ENCODE data around the gene KLF6. TPM values are rescaled to one million over a fixed set of nuclear protein-coding genes. Genes with fewer than 3 reads are reported as not detected.

Gene KLF6
- polyA plus RNA-seq, 1 of the 3 experiments (the other 2 are of a cell fraction), result 148 TPM

DNA sequence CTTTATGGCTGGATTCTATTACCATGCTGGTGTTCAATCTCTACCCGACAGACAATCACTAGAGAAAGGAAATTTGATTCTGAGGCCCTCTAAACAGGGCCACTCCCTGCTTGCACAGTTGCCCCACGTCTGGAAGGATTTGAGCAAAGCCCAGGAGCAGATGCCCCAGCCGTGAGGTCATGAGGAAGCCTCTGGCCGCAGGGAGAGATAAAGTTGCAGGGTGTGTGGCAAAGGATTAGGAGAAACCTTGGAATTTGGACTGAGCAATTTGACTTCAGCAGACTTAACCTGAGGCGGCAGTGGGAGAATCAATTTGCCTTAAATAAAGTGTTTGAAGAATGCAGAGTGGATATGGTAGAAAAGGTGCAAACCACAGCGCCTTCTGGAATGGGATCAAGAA is 40.2 kb upstream of the KLF6 start:
- H3K27ac ChIP-seq (ENCODE audit: low read depth in 2 of 2, low read length in 1 of 2), result peak overlapping the region in 1 of 2 experiments; percentile 30; a peak in 2 of 4 replicates
- DNase-seq, result no peak
- H3K9me2 ChIP-seq, result no peaks in the 10 kb centered on the region
- peaks cover 5% of the 10 kb centered on the region for H3F3A ChIP-seq (replicated peaks; ENCODE audit: insufficient read depth)
- H4K20me1 ChIP-seq (ENCODE audit: insufficient read depth), result no peaks in the 10 kb centered on the region
- no peaks in the 10 kb centered on the region for H3K9me3 ChIP-seq
- ChIA-PET POLR2A (no interaction called here), CTCF (no interaction called here)
- H3K4me1 ChIP-seq (ENCODE audit: control insufficient read depth in 1 of 2, insufficient read depth in 2 of 2, low read depth in 1 of 2, low read length in 1 of 2), result peaks cover 2 to 4% of the 10 kb centered on the region in 2 experiments; a peak in 2 of 4 replicates
- H3K79me2 ChIP-seq (ENCODE audit: insufficient read depth), result no peaks in the 10 kb centered on the region
- H3K4me3 ChIP-seq (ENCODE audit: low read depth in 2 of 2, low read length in 1 of 2), result no peak overlapping the region
- no peak overlapping the region for H3K4me2 ChIP-seq
- WGBS (ENCODE audit: low lambda C conversion rate), result 45% methylated on average over 6 of the region's 6 CpGs
- no peak overlapping the region for H3K9ac ChIP-seq
- no peaks in the 10 kb centered on the region for H3K36me3 ChIP-seq (replicated peaks in 1 of 2; ENCODE audit: control insufficient read depth in 1 of 2, insufficient read depth in 2 of 2, low read length in 1 of 2)
- TF ChIP-seq MEF2A (IDR thresholded peaks at IDR 0.05; ENCODE audit: borderline replicate concordance, low read depth) (no peak), RXRA (IDR thresholded peaks at IDR 0.05; ENCODE audit: borderline replicate concordance, low read depth) (0 out of 2 replicates have a peak, but pooled peaks have one; percentile 40), EP300 (IDR thresholded peaks at IDR 0.05; ENCODE audit: borderline replicate concordance in 1 of 2, low read depth in 1 of 2, low read length in 1 of 2) (peak in 1 of 2 experiments; percentile 21; a peak in 1 of 4 replicates), TEAD4 (IDR thresholded peaks at IDR 0.05; ENCODE audit: borderline replicate concordance, insufficient read depth) (0 out of 2 replicates have a peak, but pooled peaks have one; percentile 46), NFIC (IDR thresholded peaks at IDR 0.05; ENCODE audit: borderline replicate concordance) (no peak), JUND (IDR thresholded peaks at IDR 0.05) (peak; percentile 44), TCF12 (IDR thresholded peaks at IDR 0.05) (peak; percentile 61; the same call in 1 of the 2 replicates), GABPA (IDR thresholded peaks at IDR 0.05; ENCODE audit: low read depth) (no peak), CHD2 (IDR thresholded peaks at IDR 0.05; ENCODE audit: low read length, partially characterized antibody) (no peak), GATA2 (CRISPR knock-in tag; IDR thresholded peaks at IDR 0.05) (no peak)
- TF ChIP-seq, protein P1, sequence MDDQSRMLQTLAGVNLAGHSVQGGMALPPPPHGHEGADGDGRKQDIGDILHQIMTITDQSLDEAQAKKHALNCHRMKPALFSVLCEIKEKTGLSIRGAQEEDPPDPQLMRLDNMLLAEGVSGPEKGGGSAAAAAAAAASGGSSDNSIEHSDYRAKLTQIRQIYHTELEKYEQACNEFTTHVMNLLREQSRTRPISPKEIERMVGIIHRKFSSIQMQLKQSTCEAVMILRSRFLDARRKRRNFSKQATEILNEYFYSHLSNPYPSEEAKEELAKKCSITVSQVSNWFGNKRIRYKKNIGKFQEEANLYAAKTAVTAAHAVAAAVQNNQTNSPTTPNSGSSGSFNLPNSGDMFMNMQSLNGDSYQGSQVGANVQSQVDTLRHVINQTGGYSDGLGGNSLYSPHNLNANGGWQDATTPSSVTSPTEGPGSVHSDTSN (IDR thresholded peaks at IDR 0.05), result peak; percentile 31; the same call in 1 of the 2 replicates
- TF ChIP-seq, protein P2, sequence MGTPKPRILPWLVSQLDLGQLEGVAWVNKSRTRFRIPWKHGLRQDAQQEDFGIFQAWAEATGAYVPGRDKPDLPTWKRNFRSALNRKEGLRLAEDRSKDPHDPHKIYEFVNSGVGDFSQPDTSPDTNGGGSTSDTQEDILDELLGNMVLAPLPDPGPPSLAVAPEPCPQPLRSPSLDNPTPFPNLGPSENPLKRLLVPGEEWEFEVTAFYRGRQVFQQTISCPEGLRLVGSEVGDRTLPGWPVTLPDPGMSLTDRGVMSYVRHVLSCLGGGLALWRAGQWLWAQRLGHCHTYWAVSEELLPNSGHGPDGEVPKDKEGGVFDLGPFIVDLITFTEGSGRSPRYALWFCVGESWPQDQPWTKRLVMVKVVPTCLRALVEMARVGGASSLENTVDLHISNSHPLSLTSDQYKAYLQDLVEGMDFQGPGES (IDR thresholded peaks at IDR 0.05; ENCODE audit: low read depth, low read length), result no peak
- no peaks in the 10 kb centered on the region for H3K27me3 ChIP-seq (ENCODE audit: insufficient read depth)
- H2AFZ ChIP-seq (ENCODE audit: low read depth), result peak overlapping the region; percentile 33; the same call in 1 of the 2 replicates

DNA sequence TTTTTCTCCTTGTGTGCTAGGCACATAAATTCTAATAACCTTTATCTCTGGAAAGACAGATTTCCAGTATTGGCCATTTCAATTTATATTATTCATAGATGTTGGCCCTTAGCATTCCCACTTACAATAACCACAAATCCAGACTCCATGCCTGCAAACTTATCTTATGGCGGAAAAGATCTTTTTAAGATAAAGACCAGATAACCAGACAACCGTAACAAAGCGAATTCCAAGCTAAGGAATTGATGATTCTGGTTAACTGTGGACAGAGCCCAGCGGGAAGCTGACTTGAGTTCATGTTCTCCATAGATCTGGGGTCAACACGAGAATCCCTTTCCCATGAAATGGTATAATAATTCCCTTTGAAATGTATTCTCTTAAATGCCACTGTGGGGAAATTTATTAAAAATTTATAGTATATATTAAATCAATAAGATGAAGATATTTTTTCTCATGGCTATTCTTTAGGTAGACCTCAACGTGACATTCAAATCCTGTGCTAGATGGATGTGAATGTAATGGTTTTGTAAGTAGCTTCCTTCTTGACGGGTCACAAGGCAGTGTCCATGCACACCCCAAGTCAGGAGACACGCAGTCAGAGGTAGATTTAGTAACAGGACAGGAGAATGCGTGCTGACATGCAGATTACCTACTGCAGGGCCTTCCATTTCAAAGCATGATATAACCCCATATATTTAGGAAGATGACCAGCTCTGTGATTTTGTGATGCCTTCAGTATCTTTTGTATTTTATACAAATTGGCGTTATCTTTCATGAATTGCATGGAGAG is 37.7 kb upstream of the KLF6 start:
- Histone ChIP-seq H3K9me3 (no peaks in the 10 kb centered on the region), H3F3A (replicated peaks; ENCODE audit: insufficient read depth) (peaks cover 5% of the 10 kb centered on the region), H3K36me3 (replicated peaks in 1 of 2; ENCODE audit: control insufficient read depth in 1 of 2, insufficient read depth in 2 of 2, low read length in 1 of 2) (no peaks in the 10 kb centered on the region), H2AFZ (ENCODE audit: low read depth) (no peak overlapping the region), H3K9me2 (no peaks in the 10 kb centered on the region), H3K9ac (no peak overlapping the region), H3K27me3 (ENCODE audit: insufficient read depth) (no peaks in the 10 kb centered on the region), H3K27ac (ENCODE audit: low read depth in 2 of 2, low read length in 1 of 2) (no peak overlapping the region), H3K4me1 (ENCODE audit: control insufficient read depth in 1 of 2, insufficient read depth in 2 of 2, low read depth in 1 of 2, low read length in 1 of 2) (peaks cover 0 to 2% of the 10 kb centered on the region in 2 experiments; a peak in 1 of 4 replicates), H3K4me2 (no peak overlapping the region), H3K4me3 (ENCODE audit: low read depth in 2 of 2, low read length in 1 of 2) (no peak overlapping the region), H4K20me1 (ENCODE audit: insufficient read depth) (no peaks in the 10 kb centered on the region), H3K79me2 (ENCODE audit: insufficient read depth) (no peaks in the 10 kb centered on the region)
- POLR2A ChIA-PET, result no interaction called here
- WGBS (ENCODE audit: low lambda C conversion rate), result 89% methylated on average over 10 of the region's 10 CpGs
- no peak for DNase-seq
- CTCF ChIA-PET, result interaction anchor here (0.6 kb wide), 1 partner anchor 11 kb away, joined by 3 read pairs; no protein-coding TSS in a partner anchor
- TF ChIP-seq RCOR1 (IDR thresholded peaks at IDR 0.05; ENCODE audit: low read length), result no peak
- TF ChIP-seq, protein P1 (IDR thresholded peaks at IDR 0.05), result no peak
- TF ChIP-seq, protein P3, sequence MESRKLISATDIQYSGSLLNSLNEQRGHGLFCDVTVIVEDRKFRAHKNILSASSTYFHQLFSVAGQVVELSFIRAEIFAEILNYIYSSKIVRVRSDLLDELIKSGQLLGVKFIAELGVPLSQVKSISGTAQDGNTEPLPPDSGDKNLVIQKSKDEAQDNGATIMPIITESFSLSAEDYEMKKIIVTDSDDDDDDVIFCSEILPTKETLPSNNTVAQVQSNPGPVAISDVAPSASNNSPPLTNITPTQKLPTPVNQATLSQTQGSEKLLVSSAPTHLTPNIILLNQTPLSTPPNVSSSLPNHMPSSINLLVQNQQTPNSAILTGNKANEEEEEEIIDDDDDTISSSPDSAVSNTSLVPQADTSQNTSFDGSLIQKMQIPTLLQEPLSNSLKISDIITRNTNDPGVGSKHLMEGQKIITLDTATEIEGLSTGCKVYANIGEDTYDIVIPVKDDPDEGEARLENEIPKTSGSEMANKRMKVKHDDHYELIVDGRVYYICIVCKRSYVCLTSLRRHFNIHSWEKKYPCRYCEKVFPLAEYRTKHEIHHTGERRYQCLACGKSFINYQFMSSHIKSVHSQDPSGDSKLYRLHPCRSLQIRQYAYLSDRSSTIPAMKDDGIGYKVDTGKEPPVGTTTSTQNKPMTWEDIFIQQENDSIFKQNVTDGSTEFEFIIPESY (IDR thresholded peaks at IDR 0.05; ENCODE audit: borderline replicate concordance, low read depth), result no peak
- no peak for TF ChIP-seq FOXJ3 (CRISPR knock-in tag; IDR thresholded peaks at IDR 0.05)
- no peak for TF ChIP-seq MEF2A (IDR thresholded peaks at IDR 0.05; ENCODE audit: borderline replicate concordance, low read depth)
- TF ChIP-seq JUND (IDR thresholded peaks at IDR 0.05), result no peak
- TF ChIP-seq NFIC (IDR thresholded peaks at IDR 0.05; ENCODE audit: borderline replicate concordance), result no peak
- TF ChIP-seq RXRA (IDR thresholded peaks at IDR 0.05; ENCODE audit: borderline replicate concordance, low read depth), result no peak
- TF ChIP-seq TAF1 (IDR thresholded peaks at IDR 0.05; ENCODE audit: borderline replicate concordance, low read depth, low read length), result no peak
- TF ChIP-seq, protein P2 (IDR thresholded peaks at IDR 0.05; ENCODE audit: low read depth, low read length), result no peak
- no peak for TF ChIP-seq SIN3A (IDR thresholded peaks at IDR 0.05; ENCODE audit: borderline replicate concordance, low read depth, low read length)
- TF ChIP-seq CHD2 (IDR thresholded peaks at IDR 0.05; ENCODE audit: low read length, partially characterized antibody), result no peak
- no peak for TF ChIP-seq RAD21 (IDR thresholded peaks at IDR 0.05; ENCODE audit: low read length)

Data from SK-N-SH (cell line).